Activated effector memory CD4-positive, alpha-beta T cell treated with Interleukin-2 at 50 U/mL for 16 hours (primary cell): ENCODE measurements around the gene SLC13A5.
"Not testable (repeated sequence)": the region's sequence is repeated elsewhere in the genome, so short reads cannot be mapped to it uniquely, and the experiment has no call there.

Experiments
- DNase-seq: peaks from one replicate; pipeline ENCODE4 v3.0.0-alpha.2; 2020

Gene SLC13A5

GRCh38 chr17:6713130-6713917 is at the start of gene SLC13A5:
TSS of gene SLC13A5 (minus strand) at chr17:6713369. CDS start at chr17:6713333, 36 bp downstream.
- no peak for DNase-seq

DNA sequence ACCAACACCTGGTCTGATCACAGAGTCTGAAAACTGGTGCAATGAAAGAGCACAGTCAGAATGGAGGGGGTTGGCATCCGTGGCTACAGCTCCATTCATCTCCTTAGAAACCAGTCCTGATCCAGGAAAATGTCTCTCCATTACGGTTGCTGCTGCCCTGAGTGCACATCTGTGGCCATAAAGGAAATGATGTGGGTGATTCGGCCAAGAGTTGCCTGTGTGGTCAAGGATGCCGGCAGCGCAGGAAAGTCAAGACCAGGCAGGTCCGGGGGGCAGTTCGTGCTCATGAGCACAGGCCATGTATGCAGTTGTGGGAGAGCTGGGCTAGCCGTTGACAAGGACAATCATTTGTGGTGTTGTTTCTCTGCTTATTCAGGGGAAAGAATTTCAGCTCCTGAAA is 48.6 kb upstream of the SLC13A5 start:
- no peak for DNase-seq

- DNase-seq = no peak
Observed at GRCh38 chr17:6757747-6758146, 44.6 kb upstream of the SLC13A5 start.

- no peak for DNase-seq
Observed at GRCh38 chr17:6756425-6757031, 43.4 kb upstream of the SLC13A5 start.

- peak; percentile 42 for DNase-seq
Observed at GRCh38 chr17:6755731-6756184, 42.6 kb upstream of the SLC13A5 start, which contains the start of gene XAF1. TSS of gene XAF1 (plus strand) at chr17:6756046. CDS start at chr17:6756079, 33 bp downstream.

DNA sequence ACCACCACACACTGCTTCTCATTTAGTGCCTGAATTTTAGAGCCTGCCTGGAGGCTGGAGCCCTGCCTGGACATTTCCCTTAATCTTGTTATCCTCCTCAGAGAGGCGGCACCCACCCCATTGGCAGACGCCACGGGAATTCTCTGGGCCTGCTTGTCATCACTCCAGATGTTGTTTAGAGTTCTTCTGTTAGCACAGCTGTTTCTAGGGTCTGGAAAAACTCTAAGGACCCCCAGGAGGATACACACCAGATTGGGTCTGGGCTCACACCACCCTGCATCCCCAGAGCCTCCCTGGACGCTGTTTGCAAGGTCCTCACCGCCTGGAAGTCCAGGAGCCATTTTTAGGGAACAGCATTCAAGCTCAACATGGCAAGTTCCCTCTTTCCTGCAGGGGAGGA is 42.1 kb upstream of the SLC13A5 start:
- no peak for DNase-seq

DNA sequence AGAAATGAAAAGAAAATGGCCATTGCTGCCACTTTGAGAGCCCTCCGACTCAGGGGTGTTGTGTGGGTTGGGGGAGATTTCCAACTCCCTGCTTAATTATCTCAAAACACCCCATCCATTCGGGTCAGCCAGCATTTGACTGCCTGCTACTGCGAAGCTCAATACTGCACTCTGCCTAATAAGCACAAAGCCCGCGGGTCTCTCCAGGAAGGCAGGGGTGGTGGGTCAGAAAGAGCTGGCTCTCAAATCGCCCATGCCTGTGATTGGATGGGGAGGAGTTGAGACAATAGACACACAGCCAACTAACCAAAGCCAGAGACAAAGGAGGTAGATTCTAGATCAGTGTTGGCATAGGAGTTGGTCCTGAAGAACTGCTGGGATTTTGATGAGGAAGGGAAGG is 40.4 kb upstream of the SLC13A5 start:
- no peak for DNase-seq

- DNase-seq = no peak
Observed at GRCh38 chr17:6753006-6753445, 39.9 kb upstream of the SLC13A5 start.

- no peak for DNase-seq
Observed at GRCh38 chr17:6752068-6752909, 39.1 kb upstream of the SLC13A5 start.

DNA sequence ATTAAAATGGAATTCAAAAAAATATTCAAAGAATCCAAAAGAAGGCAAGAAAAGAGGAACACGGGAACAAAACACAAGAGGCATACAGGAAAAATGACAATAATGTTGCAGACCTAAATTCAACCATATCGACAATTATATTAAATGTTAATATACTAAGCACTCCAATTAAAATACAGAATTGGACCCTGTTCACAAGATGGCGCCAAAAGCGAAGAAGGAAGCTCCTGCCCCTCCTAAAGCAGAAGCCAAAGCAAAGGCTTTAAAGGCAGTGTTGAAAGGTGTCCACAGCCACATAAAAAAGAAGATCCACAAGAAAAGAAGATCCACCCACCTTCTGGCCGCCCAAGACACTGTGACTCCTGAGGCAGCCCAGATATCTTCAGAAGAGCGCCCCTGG is 36.4 kb upstream of the SLC13A5 start:
- DNase-seq = no peak

GRCh38 chr17:6748617-6749016 is 35.4 kb upstream of the SLC13A5 start:
- DNase-seq = no peak

GRCh38 chr17:6746665-6747064 is 33.5 kb upstream of the SLC13A5 start:
- not testable (repeated sequence) for DNase-seq

GRCh38 chr17:6729531-6729930 is 16.4 kb upstream of the SLC13A5 start:
- DNase-seq = no peak

DNA sequence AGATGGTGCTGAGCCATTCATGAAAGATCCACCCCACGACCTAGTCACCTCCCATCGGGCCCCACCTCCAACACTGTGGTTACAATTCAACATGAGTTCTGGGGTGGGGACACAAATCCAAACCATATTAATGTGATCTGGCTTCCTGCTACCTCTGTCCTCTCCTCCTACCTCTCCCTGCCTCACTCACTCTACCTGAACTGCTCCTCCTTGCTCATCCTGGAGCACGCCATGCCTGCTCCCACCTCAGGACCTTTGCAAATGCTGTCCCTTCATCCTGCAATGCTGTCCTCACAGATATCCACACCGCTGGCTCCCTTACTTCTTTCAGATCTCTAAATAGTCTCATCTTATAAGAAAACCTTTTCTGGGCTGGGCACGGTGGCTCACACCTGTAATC is 10.8 kb upstream of the SLC13A5 start:
- DNase-seq = no peak

- DNase-seq = no peak
Observed at GRCh38 chr17:6721744-6722143, 8.6 kb upstream of the SLC13A5 start.

- DNase-seq = no peak
Observed at GRCh38 chr17:6716736-6717135, 3.6 kb upstream of the SLC13A5 start.

DNA sequence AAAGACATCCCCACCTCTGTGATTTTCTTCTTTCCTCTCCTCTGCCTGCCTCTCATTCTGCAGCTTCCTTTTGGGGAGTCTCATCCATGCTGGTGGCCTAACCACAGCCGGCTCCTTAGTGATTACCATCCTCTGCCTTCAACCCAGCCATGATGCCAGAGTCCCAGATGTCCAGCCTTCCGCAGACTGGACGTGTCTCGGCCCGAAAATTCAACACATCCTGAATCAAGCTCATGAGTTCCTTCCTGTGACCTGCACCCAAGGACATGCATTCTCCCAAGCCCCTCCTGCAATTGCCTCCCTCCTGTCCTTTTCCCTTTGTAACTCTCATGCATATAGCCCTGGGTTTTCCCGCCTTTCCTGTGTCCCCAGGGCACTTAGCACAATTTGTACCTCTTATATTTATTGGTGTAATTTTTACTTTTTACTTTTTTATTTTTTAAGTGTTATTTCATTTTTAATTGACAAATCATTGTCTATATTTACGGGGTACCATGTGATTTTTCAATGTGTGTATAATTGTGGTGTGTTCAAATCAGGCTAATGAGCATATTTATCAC is 1.2 kb upstream of the SLC13A5 start:
- no peak for DNase-seq

GRCh38 chr17:6713918-6714271 is 726 bp upstream of the SLC13A5 start:
- DNase-seq = no peak

- no peak for DNase-seq
Observed at GRCh38 chr17:6712854-6713129, 377 bp downstream of the SLC13A5 start.

DNA sequence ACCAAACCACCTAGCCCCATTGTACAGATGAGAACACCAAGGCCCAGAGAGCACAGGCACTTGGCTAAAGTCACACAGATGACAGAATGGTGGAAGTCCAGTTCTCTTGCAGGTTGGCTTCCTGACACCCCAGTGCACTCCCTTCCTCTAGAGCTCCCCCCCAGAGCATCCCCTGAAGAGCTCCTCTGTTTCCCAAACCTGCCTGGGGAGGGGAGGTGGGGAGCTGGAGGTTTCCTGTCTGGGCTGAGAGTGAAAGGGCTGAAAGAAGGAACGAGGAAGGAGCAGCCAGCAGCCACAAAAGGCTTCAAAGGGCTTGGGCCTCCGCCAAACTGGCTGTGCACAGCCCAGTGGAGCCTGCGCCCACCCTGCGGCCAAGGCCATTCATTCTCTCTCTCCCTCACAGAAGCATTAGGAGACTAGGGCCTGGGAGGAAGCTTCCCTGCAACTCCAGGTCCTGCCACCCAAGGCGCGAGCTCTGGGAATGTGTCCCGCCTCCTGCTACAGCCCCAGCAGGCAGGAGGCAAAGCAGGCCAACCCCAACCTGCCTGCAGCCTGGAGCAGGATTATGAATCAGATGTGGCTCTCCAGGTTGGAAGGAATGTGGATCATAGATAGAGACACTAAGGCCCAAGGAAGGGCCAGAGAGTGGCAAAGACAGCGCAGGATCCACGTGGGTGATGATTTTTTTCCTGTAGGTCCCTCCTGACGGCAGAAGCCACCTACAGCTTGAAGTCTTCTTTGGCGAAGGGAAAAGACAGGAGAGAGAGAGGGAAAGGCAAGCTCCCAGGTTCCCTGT is 913 bp downstream of the SLC13A5 start:
- no peak for DNase-seq

DNA sequence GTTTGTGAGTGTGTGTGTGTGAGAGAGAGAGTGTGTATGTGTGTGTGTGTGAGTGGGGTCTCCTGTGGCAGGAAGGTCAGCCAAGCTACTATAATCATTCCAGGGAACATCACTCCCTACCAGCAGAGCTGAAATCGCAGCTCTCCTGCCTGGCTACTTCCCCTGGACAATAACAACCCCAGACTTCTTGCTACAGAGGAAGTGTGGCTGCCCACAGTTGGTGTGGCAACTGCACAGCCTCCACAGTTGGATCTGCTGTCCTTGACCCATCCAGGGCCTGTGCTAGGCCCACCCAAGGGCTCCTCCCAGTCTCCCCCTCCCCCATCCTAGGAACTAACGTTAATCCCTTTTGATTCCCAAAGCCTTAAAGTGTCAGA is 1.5 kb downstream of the SLC13A5 start:
- DNase-seq = no peak

DNA sequence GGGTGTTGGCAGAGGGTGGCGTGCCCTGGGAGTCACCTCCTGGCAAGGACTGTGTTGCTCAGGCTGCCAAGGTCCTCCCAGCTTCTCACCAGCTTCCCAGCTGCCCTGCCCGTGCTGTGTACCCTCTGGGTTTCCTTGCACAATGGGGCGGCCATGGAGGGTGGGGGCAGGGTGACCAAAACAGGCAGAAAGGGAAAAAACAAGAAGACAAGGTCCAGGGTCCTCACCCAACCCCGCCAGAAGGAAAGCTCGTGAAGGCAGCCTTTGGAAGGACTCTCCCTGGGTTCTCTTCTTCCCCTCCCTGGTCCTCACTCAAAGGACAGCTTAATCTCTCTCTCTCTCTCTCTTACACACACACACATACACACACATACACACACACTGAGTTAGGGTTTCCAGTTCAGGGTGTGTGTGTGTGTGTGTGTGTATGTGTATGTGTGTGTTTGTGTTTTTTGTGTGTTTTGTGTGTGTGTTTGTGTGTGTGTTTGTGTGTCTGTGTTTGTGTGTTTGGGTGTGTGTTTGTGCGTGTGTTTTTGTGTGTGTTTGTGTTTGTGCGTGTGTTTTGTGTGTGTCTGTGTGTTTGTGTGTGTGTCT is 2.0 kb downstream of the SLC13A5 start:
- no peak for DNase-seq
